Activated CD8-positive, alpha-beta T cell treated with anti-CD3 and anti-CD28 coated beads for 36 hours (primary cell): ENCODE data around the gene CEP152. TPM values are rescaled to one million over a fixed set of nuclear protein-coding genes. Genes with fewer than 3 reads are reported as not detected.

Experiments used
- ATAC-seq: fragments of 200-7000 bp; cut with Tn5 transposase; one replicate; pipeline ENCODE4 v1.10.0; 2021; ENCODE audit warnings: mild to moderate bottlenecking, moderate library complexity
- CTCF ChIA-PET: fragments of 350-600 bp; sonication (Branson Sonifier 250); formaldehyde crosslinking; loops from one replicate; lab custom pipeline; 2021; ENCODE audit warnings: antibody characterized with exemption; lab: Charles Lee
- POLR2A ChIA-PET: fragments of 350-600 bp; sonication (Branson Sonifier 250); formaldehyde crosslinking; loops from one replicate; lab custom pipeline; 2021; ENCODE audit warnings: antibody characterized with exemption; lab: Charles Lee
- DNase-seq: peaks from one replicate; pipeline ENCODE4 v3.0.0-alpha.2; 2020
- H3K27ac Mint-ChIP-seq: one replicate; pipeline ENCODE4 v1.8.0; 2021; ENCODE audit warnings: mild to moderate bottlenecking, mixed read lengths
- H3K27me3 Mint-ChIP-seq: one replicate; pipeline ENCODE4 v1.8.0; 2021; ENCODE audit warnings: mixed read lengths
- H3K36me3 Mint-ChIP-seq: one replicate; pipeline ENCODE4 v1.8.0; 2021; ENCODE audit warnings: low read depth, mixed read lengths
- H3K4me1 Mint-ChIP-seq: one replicate; pipeline ENCODE4 v1.8.0; 2021; ENCODE audit warnings: low read depth, mixed read lengths
- H3K4me3 Mint-ChIP-seq: one replicate; pipeline ENCODE4 v1.8.0; 2021; ENCODE audit warnings: mild to moderate bottlenecking, moderate library complexity, mixed read lengths
- H3K9me3 Mint-ChIP-seq: one replicate; pipeline ENCODE4 v1.8.0; 2021; ENCODE audit warnings: mixed read lengths
- CTCF ChIP-seq: fragments of 200-600 bp; IDR thresholded peaks from one replicate; pipeline ENCODE4 v1.8.0; 2022; ENCODE audit warnings: antibody characterized with exemption, mild to moderate bottlenecking
- intact Hi-C: fragments of 100-400 bp; cut with micrococcal nuclease; formaldehyde crosslinking; loops from one replicate; pipeline ENCODE4 v1.10.0; 2022
- total RNA-seq, 2 experiments: library from RNA; stranded (reverse); gene quantifications; one replicate each; pipeline ENCODE4 v1.2.3, GENCODE V29; 2021

CEP152 gene
- total RNA-seq, 2 experiments from 2014 or later, result 39.2 to 39.7 TPM

DNA sequence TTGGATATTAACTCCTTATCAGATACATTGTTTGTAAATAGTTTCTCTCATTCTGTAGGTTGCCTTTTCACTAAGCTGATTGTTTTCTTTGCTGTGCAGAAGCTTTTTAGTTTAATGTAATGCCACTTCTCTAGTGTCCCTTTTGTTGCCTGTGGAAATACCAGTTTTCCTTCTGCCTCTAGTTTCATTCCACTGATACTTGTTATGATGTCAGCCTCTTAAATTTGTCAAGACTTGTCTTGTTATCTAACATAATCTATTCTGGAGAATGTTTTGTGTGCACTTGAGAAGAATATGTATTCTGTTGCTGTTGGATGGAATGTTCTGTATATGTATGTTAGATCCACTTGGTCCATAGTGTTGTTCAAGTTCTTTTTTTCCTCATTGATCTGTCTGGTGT lies 18.0 kb upstream of the CEP152 start:
- CTCF ChIA-PET, result no interaction called here
- POLR2A ChIA-PET, result no interaction called here
- Mint-ChIP-seq H3K36me3 (peaks cover 2% of the 10 kb centered on the region), H3K9me3 (peaks cover 16% of the 10 kb centered on the region), H3K27me3 (peaks cover 13% of the 10 kb centered on the region), H3K4me1 (no peaks in the 10 kb centered on the region), H3K27ac (no peak overlapping the region), H3K4me3 (no peak overlapping the region)
- TF ChIP-seq CTCF, result no peak
- intact Hi-C loops, result no loop called here
- DNase-seq (no peak), ATAC-seq (no peak)

GRCh38 chr15:48828471-48828870 lies 17.6 kb upstream of the CEP152 start:
- no peak overlapping the region for H3K27ac Mint-ChIP-seq
- no peaks in the 10 kb centered on the region for H3K4me1 Mint-ChIP-seq
- peaks cover 14% of the 10 kb centered on the region for H3K9me3 Mint-ChIP-seq
- no peaks in the 10 kb centered on the region for H3K36me3 Mint-ChIP-seq
- ChIA-PET POLR2A (no interaction called here), CTCF (no interaction called here)
- no peak overlapping the region for H3K4me3 Mint-ChIP-seq
- peaks cover 12% of the 10 kb centered on the region for H3K27me3 Mint-ChIP-seq
- intact Hi-C loops, result no loop called here
- no peak for ATAC-seq
- TF ChIP-seq CTCF, result no peak
- no peak for DNase-seq

- no peak for TF ChIP-seq CTCF
- ATAC-seq (no peak), DNase-seq (no peak)
- H3K27me3 Mint-ChIP-seq, result peaks cover 6% of the 10 kb centered on the region
- intact Hi-C loops, result no loop called here
- H3K4me3 Mint-ChIP-seq, result no peak overlapping the region
- POLR2A ChIA-PET, result interaction anchor here (1.0 kb wide), 1 partner anchor 14 kb away, joined by 3 read pairs; the partner anchor contains the start of gene CEP152
- no peaks in the 10 kb centered on the region for H3K4me1 Mint-ChIP-seq
- H3K27ac Mint-ChIP-seq, result no peak overlapping the region
- no peaks in the 10 kb centered on the region for H3K36me3 Mint-ChIP-seq
- CTCF ChIA-PET, result no interaction called here
- H3K9me3 Mint-ChIP-seq, result no peaks in the 10 kb centered on the region
Measured at GRCh38 chr15:48825075-48825474, 14.2 kb upstream of the CEP152 start.

GRCh38 chr15:48823706-48824105 lies 12.8 kb upstream of the CEP152 start:
- ChIA-PET CTCF (interaction anchor here (1.3 kb wide), 1 partner anchor 13 kb away, joined by 5 read pairs; the partner anchor contains the start of gene CEP152), POLR2A (no interaction called here)
- TF ChIP-seq CTCF, result no peak
- Mint-ChIP-seq H3K4me1 (no peaks in the 10 kb centered on the region), H3K4me3 (no peak overlapping the region), H3K27me3 (peaks cover 3% of the 10 kb centered on the region), H3K36me3 (no peaks in the 10 kb centered on the region), H3K27ac (no peak overlapping the region), H3K9me3 (no peaks in the 10 kb centered on the region)
- DNase-seq (no peak), ATAC-seq (no peak)
- intact Hi-C loops, result no loop called here

DNA sequence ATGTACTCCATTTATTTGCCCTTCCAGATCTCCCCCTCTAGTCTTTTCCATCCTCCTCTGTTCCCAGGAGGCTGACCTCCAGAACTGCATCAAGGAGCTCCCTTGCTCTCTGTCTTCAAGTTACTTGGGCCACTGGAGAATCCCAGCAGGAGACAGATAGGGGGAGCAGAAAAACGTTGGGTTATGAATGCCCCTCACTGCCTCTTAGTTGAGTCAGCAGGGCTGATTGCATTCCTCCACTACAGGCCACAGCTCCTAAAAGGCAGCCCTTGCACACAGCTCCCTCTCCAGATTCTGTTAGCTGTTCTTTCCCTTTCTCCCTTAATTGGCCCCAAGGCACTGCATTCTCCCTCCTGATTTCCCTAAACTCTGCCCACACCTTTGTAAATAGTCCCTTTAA lies 12.4 kb upstream of the CEP152 start:
- POLR2A ChIA-PET, result no interaction called here
- Mint-ChIP-seq H3K9me3 (no peaks in the 10 kb centered on the region), H3K4me1 (no peaks in the 10 kb centered on the region), H3K4me3 (no peak overlapping the region), H3K27me3 (peaks cover 3% of the 10 kb centered on the region), H3K36me3 (no peaks in the 10 kb centered on the region), H3K27ac (no peak overlapping the region)
- ATAC-seq (no peak), DNase-seq (no peak)
- intact Hi-C loops, result no loop called here
- no peak for TF ChIP-seq CTCF
- CTCF ChIA-PET, result interaction anchor here (1.3 kb wide), 1 partner anchor 12 kb away, joined by 5 read pairs; the partner anchor contains the start of gene CEP152
